ENCODE data around the gene KCNN1. TPM values are rescaled to one million over a fixed set of nuclear protein-coding genes. Genes with fewer than 3 reads are reported as not detected.

KCNN1 gene
- total and polyA plus RNA-seq, 9 of the 15 experiments (the other 6 are each of a cell fraction or from before 2014, with no cell fraction given) = 0.01 to 6.2 (median 0.72) TPM

DNA sequence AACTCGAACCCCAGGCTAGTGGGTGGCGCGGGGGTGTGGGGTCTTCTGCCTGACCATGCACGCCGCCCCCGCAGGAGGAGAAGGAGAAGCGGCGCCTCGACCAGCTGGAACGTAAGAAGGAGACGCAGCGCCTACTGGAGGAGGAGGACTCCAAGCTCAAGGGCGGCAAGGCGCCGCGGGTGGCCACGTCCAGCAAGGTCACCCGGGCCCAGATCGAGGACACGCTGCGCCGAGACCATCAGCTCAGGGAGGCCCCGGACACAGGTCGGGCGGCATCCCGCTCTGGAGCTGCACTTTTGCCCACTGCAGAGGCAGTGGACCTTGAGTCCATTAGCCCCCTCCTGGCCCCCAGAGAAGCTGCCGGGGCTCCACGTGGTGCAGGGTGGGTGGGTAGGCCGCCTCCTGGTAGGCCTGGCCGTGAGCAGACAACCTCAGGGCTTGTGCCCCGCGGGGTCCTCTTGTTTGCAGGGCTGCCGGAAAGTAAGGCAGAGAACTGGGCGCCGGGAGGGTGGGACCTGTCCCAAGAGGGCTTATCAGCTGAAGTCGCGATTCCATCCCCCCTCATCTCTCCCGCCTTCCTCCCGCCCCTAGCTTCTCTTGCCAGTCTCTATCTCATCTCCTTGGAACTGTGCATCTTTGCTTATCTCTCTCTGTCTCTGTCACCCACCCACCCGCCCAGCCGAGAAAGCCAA is 24.2 kb upstream of the KCNN1 start (continued):
- TF ChIP-seq ZBTB12 (CRISPR knock-in tag; IDR thresholded peaks at IDR 0.05) (no peak), ADNP (tag; IDR thresholded peaks at IDR 0.05) (no peak), CREB1 (IDR thresholded peaks at IDR 0.05) (peak; percentile 32), CREB1 (CRISPR knock-in tag; IDR thresholded peaks at IDR 0.05) (peak; percentile 42; the same call in 1 of the 2 replicates), FOXK2 (conservative IDR thresholded peaks at IDR 0.05 in 1 of 2, IDR thresholded peaks at IDR 0.05 in 1 of 2; ENCODE audit: low read depth in 2 of 2) (no peak), CREM (IDR thresholded peaks at IDR 0.05; ENCODE audit: low read depth) (peak; percentile 51), HDAC8 (tag; IDR thresholded peaks at IDR 0.05) (0 out of 2 replicates have a peak, but pooled peaks have one; percentile 20), BMI1 (IDR thresholded peaks at IDR 0.05; ENCODE audit: low read length) (no peak), ZNF583 (CRISPR knock-in tag; IDR thresholded peaks at IDR 0.05) (peak; percentile 62), NRF1 (conservative IDR thresholded peaks at IDR 0.05 in 1 of 2, IDR thresholded peaks at IDR 0.05 in 1 of 2) (peak; percentile 54 to 68), ASH1L (IDR thresholded peaks at IDR 0.05; ENCODE audit: borderline replicate concordance, low read depth, partially characterized antibody) (no peak), DACH1 (IDR thresholded peaks at IDR 0.05; ENCODE audit: partially characterized antibody) (peak; percentile 56), TEAD1 (CRISPR knock-in tag; IDR thresholded peaks at IDR 0.05) (0 out of 4 replicates have a peak, but pooled peaks of 1 of the 2 experiments have one; percentile 29), NEUROD1 (IDR thresholded peaks at IDR 0.05; ENCODE audit: borderline replicate concordance, low read depth, low read length, partially characterized antibody) (peak; percentile 17), FIP1L1 (IDR thresholded peaks at IDR 0.05; ENCODE audit: low read depth, low read length, poor library complexity, severe bottlenecking) (peak; percentile 83), POLR2A (conservative IDR thresholded peaks at IDR 0.05) (peak; percentile 49; the same call in 1 of the 2 replicates), ATF7 (IDR thresholded peaks at IDR 0.05) (peak; percentile 49; the same call in 1 of the 2 replicates), SP1 (CRISPR knock-in tag; IDR thresholded peaks at IDR 0.05) (peak; percentile 53; the same call in 1 of the 2 replicates), ZFP1 (CRISPR knock-in tag; IDR thresholded peaks at IDR 0.05) (no peak), MNT (conservative IDR thresholded peaks at IDR 0.05) (peak; percentile 88 to 92), GABPB1 (CRISPR knock-in tag; IDR thresholded peaks at IDR 0.05) (peak; percentile 70; the same call in 1 of the 2 replicates)
- TF ChIP-seq, protein P1, sequence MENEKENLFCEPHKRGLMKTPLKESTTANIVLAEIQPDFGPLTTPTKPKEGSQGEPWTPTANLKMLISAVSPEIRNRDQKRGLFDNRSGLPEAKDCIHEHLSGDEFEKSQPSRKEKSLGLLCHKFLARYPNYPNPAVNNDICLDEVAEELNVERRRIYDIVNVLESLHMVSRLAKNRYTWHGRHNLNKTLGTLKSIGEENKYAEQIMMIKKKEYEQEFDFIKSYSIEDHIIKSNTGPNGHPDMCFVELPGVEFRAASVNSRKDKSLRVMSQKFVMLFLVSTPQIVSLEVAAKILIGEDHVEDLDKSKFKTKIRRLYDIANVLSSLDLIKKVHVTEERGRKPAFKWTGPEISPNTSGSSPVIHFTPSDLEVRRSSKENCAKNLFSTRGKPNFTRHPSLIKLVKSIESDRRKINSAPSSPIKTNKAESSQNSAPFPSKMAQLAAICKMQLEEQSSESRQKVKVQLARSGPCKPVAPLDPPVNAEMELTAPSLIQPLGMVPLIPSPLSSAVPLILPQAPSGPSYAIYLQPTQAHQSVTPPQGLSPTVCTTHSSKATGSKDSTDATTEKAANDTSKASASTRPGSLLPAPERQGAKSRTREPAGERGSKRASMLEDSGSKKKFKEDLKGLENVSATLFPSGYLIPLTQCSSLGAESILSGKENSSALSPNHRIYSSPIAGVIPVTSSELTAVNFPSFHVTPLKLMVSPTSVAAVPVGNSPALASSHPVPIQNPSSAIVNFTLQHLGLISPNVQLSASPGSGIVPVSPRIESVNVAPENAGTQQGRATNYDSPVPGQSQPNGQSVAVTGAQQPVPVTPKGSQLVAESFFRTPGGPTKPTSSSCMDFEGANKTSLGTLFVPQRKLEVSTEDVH (IDR thresholded peaks at IDR 0.05; ENCODE audit: low read depth, partially characterized antibody) = no peak

All from K562 (cell line).